LNCaP clone FGC (cell line): ENCODE measurements around the gene HOXC4.

Source experiments
- DNase-seq: peaks from one replicate; pipeline ENCODE4 v3.0.0-alpha.2; 2011; ENCODE audit warnings: low read depth
- H3K4me3 ChIP-seq: 2 replicates; pipeline ENCODE4 v1.5.1; 2011; ENCODE audit warnings: mild to moderate bottlenecking, low read depth, low read length, control low read depth
- TF ChIP-seq, protein P1 (sequence below): IDR thresholded peaks from 2 replicates; pipeline ENCODE4 v1.5.1; 2012; ENCODE audit warnings: mild to moderate bottlenecking; ENCODE audit not compliant: control insufficient read depth, insufficient read depth; ENCODE audit errors: extremely low read depth

Gene HOXC4

GRCh38 chr12:54046809-54047159 is 6.9 kb upstream of the HOXC4 start:
- TF ChIP-seq, protein P1, sequence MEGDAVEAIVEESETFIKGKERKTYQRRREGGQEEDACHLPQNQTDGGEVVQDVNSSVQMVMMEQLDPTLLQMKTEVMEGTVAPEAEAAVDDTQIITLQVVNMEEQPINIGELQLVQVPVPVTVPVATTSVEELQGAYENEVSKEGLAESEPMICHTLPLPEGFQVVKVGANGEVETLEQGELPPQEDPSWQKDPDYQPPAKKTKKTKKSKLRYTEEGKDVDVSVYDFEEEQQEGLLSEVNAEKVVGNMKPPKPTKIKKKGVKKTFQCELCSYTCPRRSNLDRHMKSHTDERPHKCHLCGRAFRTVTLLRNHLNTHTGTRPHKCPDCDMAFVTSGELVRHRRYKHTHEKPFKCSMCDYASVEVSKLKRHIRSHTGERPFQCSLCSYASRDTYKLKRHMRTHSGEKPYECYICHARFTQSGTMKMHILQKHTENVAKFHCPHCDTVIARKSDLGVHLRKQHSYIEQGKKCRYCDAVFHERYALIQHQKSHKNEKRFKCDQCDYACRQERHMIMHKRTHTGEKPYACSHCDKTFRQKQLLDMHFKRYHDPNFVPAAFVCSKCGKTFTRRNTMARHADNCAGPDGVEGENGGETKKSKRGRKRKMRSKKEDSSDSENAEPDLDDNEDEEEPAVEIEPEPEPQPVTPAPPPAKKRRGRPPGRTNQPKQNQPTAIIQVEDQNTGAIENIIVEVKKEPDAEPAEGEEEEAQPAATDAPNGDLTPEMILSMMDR, result no peak
- H3K4me3 ChIP-seq, result no peak overlapping the region
- DNase-seq, result no peak

DNA sequence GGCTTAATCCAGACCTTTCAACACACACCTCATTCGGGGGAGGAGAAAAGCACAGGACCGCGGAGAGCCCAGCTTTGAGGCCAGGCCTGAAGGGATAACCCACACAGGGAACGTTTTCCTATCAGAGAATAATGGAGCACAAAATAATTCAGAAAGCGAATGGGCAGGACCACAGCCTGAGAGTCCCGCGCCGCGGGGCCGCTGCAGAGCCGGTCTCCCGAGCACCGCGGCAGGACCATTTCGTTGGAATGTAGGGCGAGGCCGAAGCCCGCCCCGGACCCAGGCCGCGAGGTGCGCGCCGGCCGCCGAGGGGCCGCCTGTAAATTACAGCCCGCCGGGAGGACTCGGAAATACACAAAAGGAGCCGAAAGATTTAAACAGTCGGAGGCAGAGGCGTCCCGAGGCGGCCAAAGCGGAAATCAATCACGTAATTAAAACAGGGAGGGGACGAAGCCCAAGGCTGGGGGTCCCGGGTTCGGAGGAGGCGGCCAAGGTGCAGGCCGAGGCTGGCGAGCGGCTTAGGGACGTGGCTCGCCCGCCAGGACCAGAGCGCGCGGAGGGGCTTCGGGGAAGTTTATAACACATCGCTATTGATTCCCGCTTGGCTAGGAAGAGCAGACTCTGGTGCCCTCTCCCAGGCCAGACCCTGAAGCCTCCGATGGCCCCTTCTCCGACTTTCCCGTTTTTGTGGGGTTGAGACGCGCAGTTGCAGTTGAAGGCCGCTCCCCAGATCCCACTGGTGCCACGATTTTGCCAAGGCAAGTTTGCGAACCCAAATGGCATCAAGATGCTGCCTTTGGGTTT is 6.3 kb upstream of the HOXC4 start:
- no peak for DNase-seq
- H3K4me3 ChIP-seq, result no peak overlapping the region
- TF ChIP-seq, protein P1, result no peak

GRCh38 chr12:54047964-54048303 is 5.7 kb upstream of the HOXC4 start:
- H3K4me3 ChIP-seq, result no peak overlapping the region
- DNase-seq, result no peak
- TF ChIP-seq, protein P1, result no peak

GRCh38 chr12:54048406-54049093 is 5.1 kb upstream of the HOXC4 start:
- TF ChIP-seq, protein P1, result no peak
- H3K4me3 ChIP-seq, result no peak overlapping the region
- DNase-seq, result no peak

- no peak for DNase-seq
- no peak overlapping the region for H3K4me3 ChIP-seq
- TF ChIP-seq, protein P1, result no peak
Observed at GRCh38 chr12:54049108-54049507, 4.5 kb upstream of the HOXC4 start.

GRCh38 chr12:54050482-54050810 is 3.2 kb upstream of the HOXC4 start:
- DNase-seq, result no peak
- TF ChIP-seq, protein P1, result no peak
- no peak overlapping the region for H3K4me3 ChIP-seq
